GM18907 (cell line): ENCODE results near the gene ANLN.
"Not testable (repeated sequence)": the region's sequence is repeated elsewhere in the genome, so short reads cannot be mapped to it uniquely, and the experiment has no call there.

ENCODE experiments used
- ATAC-seq: cut with Tn5 transposase; IDR thresholded peaks from one replicate; pipeline ENCODE4 v1.9.1; 2021; ENCODE audit warnings: mild to moderate bottlenecking, moderate library complexity; ENCODE audit not compliant: unreplicated experiment

The ANLN gene

GRCh38 chr7:36389371-36390198, at the start of gene ANLN:
Gene ANLN, plus strand, starts transcription at chr7:36389862. Its CDS starts 165 bp downstream, at chr7:36390027.
- peak; percentile 76 for ATAC-seq

DNA sequence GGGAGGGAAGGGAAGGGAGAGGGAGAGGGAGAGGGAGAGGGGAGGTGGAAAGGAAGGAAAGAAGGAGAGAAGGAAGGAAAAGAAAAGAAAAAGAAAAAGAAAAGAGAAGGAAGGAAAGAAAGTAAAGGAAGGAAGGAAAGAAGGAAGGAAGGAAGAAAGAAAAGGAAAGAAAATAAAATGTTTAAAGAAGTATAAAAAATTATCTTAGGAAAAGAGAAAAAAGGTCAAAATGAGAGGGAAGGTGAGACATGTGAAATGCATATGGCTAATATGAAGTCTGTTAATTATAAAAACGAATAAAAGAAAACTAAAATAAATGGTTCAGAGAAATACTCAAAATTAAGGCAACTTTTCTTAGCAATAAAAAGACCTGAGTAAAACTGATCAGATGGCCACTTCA, 46.1 kb upstream of the ANLN start:
- no peak for ATAC-seq

DNA sequence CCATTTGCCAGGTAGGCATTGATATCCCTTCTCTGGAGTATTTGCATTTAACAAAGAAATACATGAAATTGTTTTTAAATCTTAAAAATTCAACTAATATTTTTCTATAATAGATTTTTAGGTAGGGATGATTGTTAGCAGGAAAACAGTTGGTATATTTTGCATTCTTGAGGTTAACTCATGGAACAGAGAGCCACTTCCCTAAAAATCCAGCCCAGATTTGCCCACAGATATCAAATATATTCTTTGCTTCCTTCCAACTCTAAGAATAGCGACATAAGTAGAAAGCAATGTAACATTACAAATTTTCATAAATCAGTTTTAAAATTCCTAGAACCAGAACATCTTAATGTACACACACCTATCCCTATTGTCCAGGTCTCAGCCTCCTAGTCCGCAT, 45.0 kb upstream of the ANLN start:
- ATAC-seq, result no peak

- ATAC-seq, result no peak
Measured at GRCh38 chr7:36346260-36346831, 43.3 kb upstream of the ANLN start.

- ATAC-seq, result no peak
Measured at GRCh38 chr7:36348256-36348655, 41.4 kb upstream of the ANLN start.

- no peak for ATAC-seq
Measured at GRCh38 chr7:36348771-36349170, 40.9 kb upstream of the ANLN start.

GRCh38 chr7:36349626-36350025, 40.0 kb upstream of the ANLN start:
- ATAC-seq, result no peak

DNA sequence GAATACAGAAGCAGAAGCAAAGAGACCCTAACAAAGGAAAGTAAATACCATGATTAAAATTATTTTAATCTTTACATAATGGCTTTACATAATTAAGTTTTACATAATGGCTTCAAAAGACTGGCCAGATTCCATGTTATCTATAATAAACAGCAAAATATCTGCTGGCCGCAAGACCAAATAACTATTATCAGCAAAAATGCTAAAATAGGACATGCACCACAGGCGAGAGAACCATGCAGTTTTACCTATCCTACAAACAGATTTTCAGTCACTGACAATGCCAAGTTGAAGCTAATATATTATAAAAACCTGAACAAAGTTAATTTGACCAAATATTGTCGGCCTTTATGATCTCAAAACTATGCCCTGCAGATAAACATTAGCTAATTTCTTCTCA, 34.2 kb upstream of the ANLN start:
- ATAC-seq, result no peak

- no peak for ATAC-seq
Measured at GRCh38 chr7:36357054-36357453, 32.6 kb upstream of the ANLN start.

DNA sequence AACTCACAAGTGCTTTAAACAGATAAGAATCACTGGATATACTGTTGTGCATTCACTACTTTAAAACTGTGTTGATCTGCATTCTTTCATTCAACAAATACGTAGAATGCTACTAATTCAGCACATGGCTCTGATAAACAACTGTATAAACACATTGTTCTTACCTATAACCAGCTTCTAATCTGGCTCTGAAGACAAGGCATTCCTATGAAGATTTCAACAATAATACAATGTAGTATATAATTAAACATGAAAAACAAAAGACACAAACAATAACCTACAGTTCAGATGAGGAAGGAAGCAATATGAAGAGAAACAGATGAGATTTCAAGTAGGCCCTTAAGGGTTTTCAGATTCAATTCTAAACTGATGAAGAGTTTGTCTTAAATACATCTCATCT, 31.1 kb upstream of the ANLN start:
- ATAC-seq, result no peak

GRCh38 chr7:36360244-36360643, 29.4 kb upstream of the ANLN start:
- ATAC-seq, result no peak

- ATAC-seq, result no peak
Measured at GRCh38 chr7:36361227-36361626, 28.4 kb upstream of the ANLN start.

DNA sequence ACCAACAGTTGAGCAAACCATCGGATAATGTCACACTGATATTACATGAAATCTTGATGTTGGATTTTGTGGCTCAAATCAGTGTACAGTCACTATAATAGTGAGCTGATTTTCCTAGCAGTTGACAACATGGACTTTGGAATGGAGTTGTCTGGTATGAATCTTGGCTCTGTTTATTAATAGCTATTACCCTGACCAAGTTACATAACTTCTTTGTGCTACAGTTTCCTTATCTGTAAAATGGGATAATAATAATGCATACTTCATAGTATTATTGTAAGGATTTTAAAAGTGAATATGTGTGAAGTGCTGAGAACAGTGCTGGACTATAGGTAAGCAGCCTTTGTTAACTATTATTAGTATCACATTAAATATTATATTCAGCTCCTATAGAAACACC, 26.1 kb upstream of the ANLN start:
- ATAC-seq, result no peak

- ATAC-seq, result no peak
Measured at GRCh38 chr7:36366005-36366717, 23.5 kb upstream of the ANLN start.

- peak; percentile 99 for ATAC-seq
Measured at GRCh38 chr7:36366718-36367560, 22.7 kb upstream of the ANLN start.

DNA sequence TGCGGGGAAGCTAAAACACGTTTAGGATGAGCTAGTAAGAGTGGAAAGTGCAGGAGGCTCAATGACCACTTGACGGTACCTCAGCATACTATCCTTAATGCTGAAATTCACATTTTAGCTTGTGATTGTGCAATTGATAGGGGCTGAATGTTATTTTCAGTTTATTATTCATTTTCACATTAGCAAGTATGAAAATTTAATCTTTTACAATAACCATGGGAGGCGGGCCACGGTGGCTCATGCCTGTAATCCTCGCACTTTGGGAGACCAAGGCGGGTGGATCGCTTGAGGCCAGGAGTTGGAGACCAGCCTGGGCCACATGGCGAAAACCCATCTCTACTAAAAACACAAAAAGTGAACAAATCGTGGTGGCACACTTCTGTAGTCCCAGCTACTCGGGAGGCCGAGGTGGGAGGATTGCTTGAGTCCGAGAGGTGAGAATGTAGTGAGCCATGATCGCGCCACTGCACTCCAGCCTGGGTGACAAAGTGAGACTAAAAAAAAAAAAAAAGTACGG, 22.0 kb upstream of the ANLN start:
- ATAC-seq, result no peak

- ATAC-seq, result no peak
Measured at GRCh38 chr7:36368496-36368895, 21.2 kb upstream of the ANLN start.

DNA sequence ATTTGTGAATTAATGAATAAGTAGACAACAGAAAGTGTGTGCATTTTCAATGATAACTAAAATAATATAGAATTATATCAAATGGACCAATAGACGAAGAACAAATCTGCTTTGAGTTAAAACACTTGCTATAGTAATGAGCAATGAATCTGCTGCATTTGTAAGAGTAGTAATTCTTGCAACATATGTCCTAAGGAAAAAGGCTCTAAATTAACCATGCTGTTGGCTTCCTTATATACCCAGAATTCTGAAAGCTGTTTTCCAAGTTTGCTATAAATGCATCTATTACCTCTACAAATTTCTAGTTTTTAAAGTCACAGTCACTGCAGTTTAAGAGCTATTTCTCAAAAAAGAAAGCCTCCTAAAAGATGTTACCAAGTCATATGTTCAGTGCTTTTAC, 20.5 kb upstream of the ANLN start:
- ATAC-seq, result no peak

DNA sequence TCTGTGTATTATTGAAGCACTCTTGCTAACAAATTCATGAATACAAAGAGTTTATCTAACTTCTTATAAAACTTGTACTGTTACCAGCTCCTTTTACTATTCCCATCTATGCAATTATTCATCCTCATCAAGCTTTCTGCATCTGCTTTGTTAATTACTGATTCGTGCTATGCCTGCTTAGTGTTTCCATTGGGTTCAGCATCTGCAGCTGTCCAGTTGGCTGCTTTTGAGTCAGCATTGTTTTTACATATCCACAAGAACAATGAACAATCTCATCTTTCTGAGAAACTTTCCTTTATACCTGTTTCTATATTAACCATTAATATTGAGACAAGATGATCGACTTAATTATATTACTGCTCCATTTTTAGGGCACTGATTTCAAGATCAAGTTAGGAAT, 19.6 kb upstream of the ANLN start:
- ATAC-seq, result no peak

DNA sequence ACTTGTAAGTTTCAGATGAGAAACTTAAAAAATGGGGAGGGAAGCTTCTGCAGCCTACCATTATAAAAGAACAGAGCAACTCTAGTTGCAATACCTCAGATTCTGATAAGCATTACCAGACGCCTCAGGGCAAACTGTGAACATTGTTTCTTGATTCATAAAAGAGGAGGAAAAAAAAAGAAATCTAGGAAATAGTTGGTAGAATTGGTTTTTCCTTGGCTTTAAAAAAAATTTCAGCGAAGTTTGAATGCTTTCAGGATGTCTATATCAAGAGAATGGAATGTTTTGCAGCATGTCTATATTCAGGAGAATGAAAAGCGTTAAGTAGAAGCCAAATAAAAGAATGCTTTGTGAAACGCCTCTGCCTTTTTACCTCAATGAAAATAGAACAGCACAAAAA, 17.5 kb upstream of the ANLN start:
- no peak for ATAC-seq

GRCh38 chr7:36378555-36378954, 11.1 kb upstream of the ANLN start:
- ATAC-seq, result not testable (repeated sequence)
